Neuronal stem cell (in vitro differentiated cells): ENCODE data around the gene MMP11.

ENCODE experiments used
- DNase-seq: peaks from one replicate; pipeline ENCODE4 v3.0.0-alpha.2; 2013; ENCODE audit warnings: low spot score
- H2AFZ ChIP-seq: one replicate; pipeline ENCODE4 v1.6.1; 2013; ENCODE audit warnings: mild to moderate bottlenecking, low read length, inconsistent platforms
- H2AK5ac ChIP-seq: 2 replicates; pipeline ENCODE4 v1.6.1; 2013; ENCODE audit warnings: low read depth, mild to moderate bottlenecking, inconsistent platforms, low read length, moderate library complexity, mixed read lengths
- H2BK120ac ChIP-seq: 2 replicates; pipeline ENCODE4 v1.6.1; 2013; ENCODE audit warnings: low read depth, mild to moderate bottlenecking, inconsistent platforms, low read length, moderate library complexity, mixed read lengths
- H2BK12ac ChIP-seq: one replicate; pipeline ENCODE4 v1.6.1; 2013; ENCODE audit warnings: low read length, inconsistent platforms
- H2BK15ac ChIP-seq: 2 replicates; pipeline ENCODE4 v1.6.1; 2013; ENCODE audit warnings: mild to moderate bottlenecking, low read length, inconsistent platforms, mixed read lengths
- H2BK5ac ChIP-seq: one replicate; pipeline ENCODE4 v1.6.1; 2013; ENCODE audit warnings: inconsistent platforms, mild to moderate bottlenecking, low read length, moderate library complexity
- H3K14ac ChIP-seq: one replicate; pipeline ENCODE4 v1.6.1; 2013; ENCODE audit warnings: low read length, inconsistent platforms
- H3K18ac ChIP-seq: 2 replicates; pipeline ENCODE4 v1.6.1; 2013; ENCODE audit warnings: low read length, inconsistent platforms
- H3K23ac ChIP-seq: 2 replicates; pipeline ENCODE4 v1.6.1; 2013; ENCODE audit warnings: low read depth, mild to moderate bottlenecking, mixed read lengths, low read length, inconsistent platforms; ENCODE audit not compliant: poor library complexity
- H3K27ac ChIP-seq: replicated peaks from 3 replicates; pipeline ENCODE4 v1.5.1; 2013; ENCODE audit warnings: low read length, inconsistent platforms
- H3K27me3 ChIP-seq, 3 experiments: 2 replicates each; pipeline ENCODE4 v1.6.1; 2013; ENCODE audit warnings: low read length in 3 of 3, mild to moderate bottlenecking in 2 of 3, inconsistent platforms in 1 of 3, low read depth in 1 of 3, mixed read lengths in 1 of 3, moderate library complexity in 1 of 3; ENCODE audit not compliant: control insufficient read depth in 3 of 3, insufficient read depth in 3 of 3
- H3K36me3 ChIP-seq, 2 donors: replicated peaks in 1 of 2; 2 replicates each; pipeline ENCODE4 v1.6.1; 2013; ENCODE audit warnings: low read length in 2 of 2; ENCODE audit not compliant: control insufficient read depth in 2 of 2, insufficient read depth in 2 of 2
- H3K4ac ChIP-seq: 2 replicates; pipeline ENCODE4 v1.6.1; 2013; ENCODE audit warnings: inconsistent platforms, mild to moderate bottlenecking, low read length, moderate library complexity
- H3K4me1 ChIP-seq, 2 donors: 1 replicate in 1 of 2; 2 replicates in 1 of 2; pipeline ENCODE4 v1.6.1; 2013; ENCODE audit warnings: low read length in 2 of 2, low read depth in 1 of 2; ENCODE audit not compliant: control insufficient read depth in 2 of 2, insufficient read depth in 1 of 2
- H3K4me2 ChIP-seq: one replicate; pipeline ENCODE4 v1.6.1; 2013; ENCODE audit warnings: mild to moderate bottlenecking, low read length, inconsistent platforms; ENCODE audit not compliant: insufficient read depth, poor library complexity, severe bottlenecking
- H3K4me3 ChIP-seq, 2 donors: 2 replicates each; pipeline ENCODE4 v1.5.1; 2013; ENCODE audit warnings: low read length in 2 of 2, mild to moderate bottlenecking in 2 of 2, inconsistent platforms in 1 of 2, moderate library complexity in 1 of 2
- H3K79me1 ChIP-seq: one replicate; pipeline ENCODE4 v1.6.1; 2013; ENCODE audit warnings: low read depth, mild to moderate bottlenecking, inconsistent platforms, low read length, moderate library complexity
- H3K9ac ChIP-seq: one replicate; pipeline ENCODE4 v1.6.1; 2013; ENCODE audit warnings: mild to moderate bottlenecking, low read depth, low read length, inconsistent platforms; ENCODE audit not compliant: poor library complexity
- H3K9me3 ChIP-seq, 2 donors: replicated peaks in 1 of 2; 2 replicates each; pipeline versions ENCODE3 to v1.6.1; 2013; ENCODE audit warnings: low read length in 2 of 2, mild to moderate bottlenecking in 2 of 2, inconsistent platforms in 1 of 2, low read depth in 1 of 2, mixed read lengths in 1 of 2, moderate library complexity in 1 of 2; ENCODE audit not compliant: control insufficient read depth in 2 of 2, insufficient read depth in 1 of 2
- H4K8ac ChIP-seq: one replicate; pipeline ENCODE4 v1.6.1; 2013; ENCODE audit warnings: low read depth, mild to moderate bottlenecking, inconsistent platforms, low read length, moderate library complexity
- H4K91ac ChIP-seq: one replicate; pipeline ENCODE4 v1.6.1; 2013; ENCODE audit warnings: low read length, low read depth, mild to moderate bottlenecking, inconsistent platforms; ENCODE audit not compliant: poor library complexity
- WGBS, 2 donors: extraction: QIAGEN DNeasy Blood & Tissue Kit; methylation state at CpG; one replicate each; pipeline ENCODE4 v1.1.7; 2013; ENCODE audit warnings: missing lambda C conversion rate in 2 of 2, mixed read lengths in 1 of 2; ENCODE audit not compliant: insufficient read length in 2 of 2, insufficient replicate concordance in 1 of 2; ENCODE audit errors: extremely low coverage in 2 of 2; 5-methylcytosine and 5-hydroxymethylcytosine counted together

The MMP11 gene

DNA sequence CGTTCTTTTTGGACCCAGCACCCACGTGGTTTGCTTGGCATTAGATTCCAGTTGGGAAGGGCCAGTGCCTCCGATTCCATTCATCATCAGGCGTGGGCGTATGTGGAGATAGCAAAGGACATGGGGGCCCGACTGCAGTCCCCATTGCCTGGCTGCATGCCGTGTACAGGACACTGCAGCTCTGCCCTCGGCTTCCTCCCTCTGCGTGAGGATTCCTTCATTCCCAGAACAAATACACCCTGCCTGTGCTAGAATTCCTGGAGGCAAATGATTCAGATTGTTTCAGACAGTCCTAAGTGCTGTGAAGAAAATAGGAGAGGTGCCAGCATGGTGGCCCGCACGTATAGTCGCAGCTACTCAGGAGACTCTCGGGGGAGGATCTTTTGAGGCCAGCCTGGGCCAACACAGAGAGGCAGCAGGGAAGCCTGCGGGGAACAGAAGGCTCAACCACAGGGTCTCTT lies 50.7 kb downstream of the MMP11 start:
- Histone ChIP-seq H4K8ac (no peak overlapping the region), H2BK15ac (no peak overlapping the region), H3K4me3 (no peak overlapping the region), H3K18ac (no peak overlapping the region), H3K4me1 (peaks cover 0 to 3% of the 10 kb centered on the region in 2 donors), H3K14ac (no peak overlapping the region), H3K27me3 (no peaks in the 10 kb centered on the region), H2AK5ac (no peak overlapping the region), H2BK5ac (no peak overlapping the region), H3K27ac (no peak overlapping the region), H3K36me3 (peaks cover 61 to 96% of the 10 kb centered on the region in 2 donors), H3K4me2 (no peak overlapping the region), H3K23ac (no peak overlapping the region), H2AFZ (no peak overlapping the region), H2BK120ac (no peak overlapping the region), H3K4ac (no peak overlapping the region), H3K9me3 (peaks cover 0 to 2% of the 10 kb centered on the region in 2 donors), H3K79me1 (peaks cover 5% of the 10 kb centered on the region), H2BK12ac (no peak overlapping the region), H4K91ac (no peak overlapping the region), H3K9ac (no peak overlapping the region)
- WGBS, 2 donors: no CpG with 5 or more reads among the region's 14 CpGs
- no peak for DNase-seq

DNA sequence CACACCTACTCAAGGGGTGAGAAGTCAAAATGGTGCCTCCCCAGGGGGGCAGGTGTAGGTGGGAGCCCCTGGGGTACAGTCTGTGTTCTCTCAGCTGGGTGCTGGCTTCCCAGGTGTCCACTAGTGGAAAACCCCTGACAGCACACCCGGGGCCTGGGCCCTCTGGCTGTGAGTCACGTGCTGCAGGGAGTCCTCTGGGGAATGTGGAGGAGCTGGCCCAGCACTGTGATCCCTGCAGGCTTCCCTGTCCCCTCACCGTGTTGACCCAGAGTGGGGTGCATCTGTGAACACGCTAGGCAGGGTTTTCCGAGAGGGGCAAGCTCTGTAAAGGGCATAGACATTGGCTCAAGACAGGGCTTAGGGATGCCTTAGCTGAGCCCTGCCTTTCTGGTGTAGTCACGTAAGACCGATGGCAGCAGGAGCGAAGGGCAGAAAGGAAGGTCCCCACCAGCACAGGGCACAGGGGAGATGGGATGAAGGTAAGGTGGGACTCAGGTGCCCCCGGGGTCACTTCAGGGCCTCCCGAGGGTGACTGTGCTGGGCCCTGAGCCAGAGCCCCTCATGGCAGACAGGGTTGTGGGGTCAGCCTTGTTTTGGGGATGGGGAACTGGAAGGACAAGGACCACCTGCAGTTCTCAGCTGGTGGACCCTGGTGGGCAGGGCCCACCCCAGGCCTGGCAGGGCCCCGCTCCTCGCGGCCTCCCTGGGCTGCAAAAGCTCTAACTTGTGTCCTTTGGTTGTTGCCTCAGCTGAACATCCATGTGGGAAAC lies 52.0 kb downstream of the MMP11 start:
- Histone ChIP-seq H3K4ac (no peak overlapping the region), H3K14ac (peak overlapping the region; percentile 32)
- no CpG with 5 or more reads among the region's 13 CpGs for WGBS, 2 donors

DNA sequence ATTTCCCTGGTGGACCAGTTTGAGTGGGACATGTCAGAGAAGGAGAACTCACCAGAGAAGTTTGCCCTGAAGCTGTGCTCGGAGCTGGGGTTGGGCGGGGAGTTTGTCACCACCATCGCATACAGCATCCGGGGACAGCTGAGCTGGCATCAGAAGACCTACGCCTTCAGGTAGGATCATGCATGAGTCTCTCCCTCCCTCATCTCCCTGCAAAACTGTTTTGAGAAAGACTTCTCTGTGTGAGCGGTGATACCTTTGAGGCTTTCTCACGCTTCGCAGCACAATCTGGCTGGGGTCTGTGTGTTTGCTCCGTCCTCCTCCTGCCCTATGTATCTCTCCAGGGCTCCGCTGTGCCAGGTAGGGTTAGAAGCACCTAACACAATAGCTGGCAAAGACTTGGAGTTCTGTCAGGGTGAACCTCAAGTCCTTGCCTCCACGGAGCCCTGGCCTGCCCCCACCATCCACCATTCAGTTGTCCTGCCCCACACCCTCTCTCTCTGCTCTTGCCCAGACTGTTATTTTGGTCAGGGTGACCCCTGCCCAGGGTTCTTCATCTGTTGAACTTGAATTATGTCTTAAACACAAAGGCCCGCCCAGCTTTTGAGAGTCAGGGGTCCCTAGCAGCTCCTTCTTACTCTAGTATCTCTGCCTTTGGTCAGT lies 52.7 kb downstream of the MMP11 start:
- H3K4ac ChIP-seq: no peak overlapping the region
- H3K27ac ChIP-seq: peak overlapping the region; percentile 47
- H3K36me3 ChIP-seq: peaks cover 69 to 97% of the 10 kb centered on the region in 2 donors
- no peak overlapping the region for H2AFZ ChIP-seq
- H4K8ac ChIP-seq: no peak overlapping the region
- H3K9ac ChIP-seq: no peak overlapping the region
- H3K4me1 ChIP-seq: peaks cover 0 to 3% of the 10 kb centered on the region in 2 donors
- H3K79me1 ChIP-seq: peaks cover 5% of the 10 kb centered on the region
- peak overlapping the region; percentile 67 for H3K18ac ChIP-seq
- no peaks in the 10 kb centered on the region for H3K27me3 ChIP-seq
- H2BK15ac ChIP-seq: no peak overlapping the region
- no peak overlapping the region for H3K14ac ChIP-seq
- peak overlapping the region; percentile 94 for H2BK5ac ChIP-seq
- H3K4me2 ChIP-seq: no peak overlapping the region
- H3K4me3 ChIP-seq: no peak overlapping the region
- no peak overlapping the region for H4K91ac ChIP-seq
- peak overlapping the region; percentile 68 for H3K23ac ChIP-seq
- H2AK5ac ChIP-seq: no peak overlapping the region
- H2BK120ac ChIP-seq: no peak overlapping the region
- H3K9me3 ChIP-seq: peaks cover 0 to 2% of the 10 kb centered on the region in 2 donors
- H2BK12ac ChIP-seq: no peak overlapping the region
- DNase-seq: no peak
- WGBS, 2 donors: no CpG with 5 or more reads among the region's 12 CpGs

More for the DNA sequence above, 52.0 kb downstream of the MMP11 start:
- Histone ChIP-seq H3K36me3 (peaks cover 69 to 96% of the 10 kb centered on the region in 2 donors), H4K8ac (peak overlapping the region; percentile 93), H2BK120ac (no peak overlapping the region), H2BK15ac (no peak overlapping the region), H3K9me3 (peaks cover 0 to 2% of the 10 kb centered on the region in 2 donors), H3K23ac (no peak overlapping the region), H3K79me1 (peaks cover 5% of the 10 kb centered on the region), H2BK5ac (peak overlapping the region; percentile 84), H3K18ac (peak overlapping the region; percentile 73), H4K91ac (no peak overlapping the region), H2AFZ (no peak overlapping the region), H2BK12ac (no peak overlapping the region), H3K4me1 (peaks cover 0 to 3% of the 10 kb centered on the region in 2 donors), H3K9ac (peak overlapping the region; percentile 39), H3K27me3 (no peaks in the 10 kb centered on the region), H3K27ac (no peak overlapping the region), H3K4me3 (no peak overlapping the region), H3K4me2 (no peak overlapping the region), H2AK5ac (peak overlapping the region; percentile 59)
- no peak for DNase-seq
